Neuronal stem cell (in vitro differentiated cells): Measurements from ENCODE around the gene UBL7.

ENCODE experiments used
- DNase-seq: peaks from one replicate; pipeline ENCODE4 v3.0.0-alpha.2; 2013; ENCODE audit warnings: low spot score
- H2AFZ ChIP-seq: one replicate; pipeline ENCODE4 v1.6.1; 2013; ENCODE audit warnings: mild to moderate bottlenecking, low read length, inconsistent platforms
- H2AK5ac ChIP-seq: 2 replicates; pipeline ENCODE4 v1.6.1; 2013; ENCODE audit warnings: low read depth, mild to moderate bottlenecking, inconsistent platforms, low read length, moderate library complexity, mixed read lengths
- H2BK120ac ChIP-seq: 2 replicates; pipeline ENCODE4 v1.6.1; 2013; ENCODE audit warnings: low read depth, mild to moderate bottlenecking, inconsistent platforms, low read length, moderate library complexity, mixed read lengths
- H2BK12ac ChIP-seq: one replicate; pipeline ENCODE4 v1.6.1; 2013; ENCODE audit warnings: low read length, inconsistent platforms
- H2BK15ac ChIP-seq: 2 replicates; pipeline ENCODE4 v1.6.1; 2013; ENCODE audit warnings: mild to moderate bottlenecking, low read length, inconsistent platforms, mixed read lengths
- H2BK5ac ChIP-seq: one replicate; pipeline ENCODE4 v1.6.1; 2013; ENCODE audit warnings: inconsistent platforms, mild to moderate bottlenecking, low read length, moderate library complexity
- H3K14ac ChIP-seq: one replicate; pipeline ENCODE4 v1.6.1; 2013; ENCODE audit warnings: low read length, inconsistent platforms
- H3K18ac ChIP-seq: 2 replicates; pipeline ENCODE4 v1.6.1; 2013; ENCODE audit warnings: low read length, inconsistent platforms
- H3K23ac ChIP-seq: 2 replicates; pipeline ENCODE4 v1.6.1; 2013; ENCODE audit warnings: low read depth, mild to moderate bottlenecking, mixed read lengths, low read length, inconsistent platforms; ENCODE audit not compliant: poor library complexity
- H3K27ac ChIP-seq: replicated peaks from 3 replicates; pipeline ENCODE4 v1.5.1; 2013; ENCODE audit warnings: low read length, inconsistent platforms
- H3K27me3 ChIP-seq, 3 experiments: 2 replicates each; pipeline ENCODE4 v1.6.1; 2013; ENCODE audit warnings: low read length in 3 of 3, mild to moderate bottlenecking in 2 of 3, inconsistent platforms in 1 of 3, low read depth in 1 of 3, mixed read lengths in 1 of 3, moderate library complexity in 1 of 3; ENCODE audit not compliant: control insufficient read depth in 3 of 3, insufficient read depth in 3 of 3
- H3K36me3 ChIP-seq, 2 donors: replicated peaks in 1 of 2; 2 replicates each; pipeline ENCODE4 v1.6.1; 2013; ENCODE audit warnings: low read length in 2 of 2; ENCODE audit not compliant: control insufficient read depth in 2 of 2, insufficient read depth in 2 of 2
- H3K4ac ChIP-seq: 2 replicates; pipeline ENCODE4 v1.6.1; 2013; ENCODE audit warnings: inconsistent platforms, mild to moderate bottlenecking, low read length, moderate library complexity
- H3K4me1 ChIP-seq, 2 donors: 1 replicate in 1 of 2; 2 replicates in 1 of 2; pipeline ENCODE4 v1.6.1; 2013; ENCODE audit warnings: low read length in 2 of 2, low read depth in 1 of 2; ENCODE audit not compliant: control insufficient read depth in 2 of 2, insufficient read depth in 1 of 2
- H3K4me2 ChIP-seq: one replicate; pipeline ENCODE4 v1.6.1; 2013; ENCODE audit warnings: mild to moderate bottlenecking, low read length, inconsistent platforms; ENCODE audit not compliant: insufficient read depth, poor library complexity, severe bottlenecking
- H3K4me3 ChIP-seq, 2 donors: 2 replicates each; pipeline ENCODE4 v1.5.1; 2013; ENCODE audit warnings: low read length in 2 of 2, mild to moderate bottlenecking in 2 of 2, inconsistent platforms in 1 of 2, moderate library complexity in 1 of 2
- H3K79me1 ChIP-seq: one replicate; pipeline ENCODE4 v1.6.1; 2013; ENCODE audit warnings: low read depth, mild to moderate bottlenecking, inconsistent platforms, low read length, moderate library complexity
- H3K9ac ChIP-seq: one replicate; pipeline ENCODE4 v1.6.1; 2013; ENCODE audit warnings: mild to moderate bottlenecking, low read depth, low read length, inconsistent platforms; ENCODE audit not compliant: poor library complexity
- H3K9me3 ChIP-seq, 2 donors: replicated peaks in 1 of 2; 2 replicates each; pipeline versions ENCODE3 to v1.6.1; 2013; ENCODE audit warnings: low read length in 2 of 2, mild to moderate bottlenecking in 2 of 2, inconsistent platforms in 1 of 2, low read depth in 1 of 2, mixed read lengths in 1 of 2, moderate library complexity in 1 of 2; ENCODE audit not compliant: control insufficient read depth in 2 of 2, insufficient read depth in 1 of 2
- H4K8ac ChIP-seq: one replicate; pipeline ENCODE4 v1.6.1; 2013; ENCODE audit warnings: low read depth, mild to moderate bottlenecking, inconsistent platforms, low read length, moderate library complexity
- H4K91ac ChIP-seq: one replicate; pipeline ENCODE4 v1.6.1; 2013; ENCODE audit warnings: low read length, low read depth, mild to moderate bottlenecking, inconsistent platforms; ENCODE audit not compliant: poor library complexity
- WGBS, 2 donors: extraction: QIAGEN DNeasy Blood & Tissue Kit; methylation state at CpG; one replicate each; pipeline ENCODE4 v1.1.7; 2013; ENCODE audit warnings: missing lambda C conversion rate in 2 of 2, mixed read lengths in 1 of 2; ENCODE audit not compliant: insufficient read length in 2 of 2, insufficient replicate concordance in 1 of 2; ENCODE audit errors: extremely low coverage in 2 of 2; 5-methylcytosine and 5-hydroxymethylcytosine counted together

The UBL7 gene

GRCh38 chr15:74411686-74412085 is 49.3 kb downstream of the UBL7 start:
- Histone ChIP-seq H2BK15ac (no peak overlapping the region), H3K9me3 (no peaks in the 10 kb centered on the region), H3K4me3 (peak overlapping the region in 1 of 2 donors; percentile 5), H4K91ac (no peak overlapping the region), H3K4ac (no peak overlapping the region), H2AFZ (no peak overlapping the region), H3K18ac (peak overlapping the region; percentile 44), H3K79me1 (no peaks in the 10 kb centered on the region), H2BK120ac (no peak overlapping the region), H3K23ac (no peak overlapping the region), H3K4me2 (no peak overlapping the region), H3K36me3 (peaks cover 13 to 19% of the 10 kb centered on the region in 2 donors), H4K8ac (no peak overlapping the region), H2AK5ac (peak overlapping the region; percentile 13), H3K27ac (no peak overlapping the region), H3K27me3 (no peaks in the 10 kb centered on the region), H2BK5ac (no peak overlapping the region), H3K4me1 (peaks cover 13 to 15% of the 10 kb centered on the region in 2 donors), H3K9ac (peak overlapping the region; percentile 30), H2BK12ac (no peak overlapping the region), H3K14ac (peak overlapping the region; percentile 6)
- no peak for DNase-seq
- no CpG with 5 or more reads among the region's 12 CpGs for WGBS, 2 donors

DNA sequence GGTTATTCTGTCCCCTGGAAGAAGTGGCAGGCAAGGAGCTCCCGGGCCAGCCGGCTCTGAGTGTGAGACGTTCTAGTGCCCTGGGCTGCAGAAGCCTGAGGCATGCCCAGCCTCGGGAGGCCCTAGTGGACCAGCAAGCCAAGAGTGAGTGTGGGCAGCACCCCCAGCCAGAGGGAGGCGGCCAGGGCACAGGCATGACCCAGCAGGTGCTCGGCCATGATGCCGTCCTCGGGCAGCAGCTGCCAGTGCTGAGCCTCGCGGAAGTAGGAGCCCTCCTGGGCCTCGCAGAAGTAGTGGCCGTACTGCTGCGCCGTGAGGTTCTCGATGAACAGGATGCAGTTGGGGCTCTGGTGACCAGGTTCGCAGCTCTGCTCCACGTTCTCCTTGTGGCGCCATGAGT is 50.5 kb downstream of the UBL7 start:
- Histone ChIP-seq H3K79me1 (no peaks in the 10 kb centered on the region), H3K4me1 (peaks cover 15 to 17% of the 10 kb centered on the region in 2 donors), H4K91ac (no peak overlapping the region), H3K36me3 (peaks cover 3 to 9% of the 10 kb centered on the region in 2 donors), H3K23ac (peak overlapping the region; percentile 56), H3K9me3 (no peaks in the 10 kb centered on the region), H3K27ac (no peak overlapping the region), H3K9ac (no peak overlapping the region), H2BK12ac (no peak overlapping the region), H2BK120ac (no peak overlapping the region), H3K4ac (no peak overlapping the region), H3K27me3 (no peaks in the 10 kb centered on the region), H3K14ac (no peak overlapping the region), H4K8ac (no peak overlapping the region), H3K4me2 (no peak overlapping the region), H3K18ac (no peak overlapping the region), H2AFZ (no peak overlapping the region), H2BK15ac (no peak overlapping the region), H2AK5ac (no peak overlapping the region), H3K4me3 (no peak overlapping the region), H2BK5ac (no peak overlapping the region)
- no peak for DNase-seq
- WGBS, 2 donors, result no CpG with 5 or more reads among the region's 18 CpGs

- H2BK120ac ChIP-seq, result no peak overlapping the region
- peaks cover 15 to 17% of the 10 kb centered on the region in 2 donors for H3K4me1 ChIP-seq
- H3K4ac ChIP-seq, result no peak overlapping the region
- no peak overlapping the region for H3K14ac ChIP-seq
- no peaks in the 10 kb centered on the region for H3K9me3 ChIP-seq
- H3K27ac ChIP-seq, result no peak overlapping the region
- no peak for DNase-seq
- no peak overlapping the region for H2BK15ac ChIP-seq
- no peaks in the 10 kb centered on the region for H3K79me1 ChIP-seq
- H3K4me2 ChIP-seq, result no peak overlapping the region
- H2AFZ ChIP-seq, result no peak overlapping the region
- WGBS, 2 donors, result no CpG with 5 or more reads among the region's 7 CpGs
- no peak overlapping the region for H3K4me3 ChIP-seq
- no peak overlapping the region for H4K91ac ChIP-seq
- H3K23ac ChIP-seq, result no peak overlapping the region
- no peak overlapping the region for H3K9ac ChIP-seq
- peaks cover 0 to 4% of the 10 kb centered on the region in 2 donors for H3K36me3 ChIP-seq
- H2AK5ac ChIP-seq, result no peak overlapping the region
- no peak overlapping the region for H2BK5ac ChIP-seq
- H3K18ac ChIP-seq, result no peak overlapping the region
- no peak overlapping the region for H2BK12ac ChIP-seq
- H3K27me3 ChIP-seq, result no peaks in the 10 kb centered on the region
- no peak overlapping the region for H4K8ac ChIP-seq
These were observed 51.7 kb downstream of the UBL7 start for GRCh38 chr15:74409225-74409624.

DNA sequence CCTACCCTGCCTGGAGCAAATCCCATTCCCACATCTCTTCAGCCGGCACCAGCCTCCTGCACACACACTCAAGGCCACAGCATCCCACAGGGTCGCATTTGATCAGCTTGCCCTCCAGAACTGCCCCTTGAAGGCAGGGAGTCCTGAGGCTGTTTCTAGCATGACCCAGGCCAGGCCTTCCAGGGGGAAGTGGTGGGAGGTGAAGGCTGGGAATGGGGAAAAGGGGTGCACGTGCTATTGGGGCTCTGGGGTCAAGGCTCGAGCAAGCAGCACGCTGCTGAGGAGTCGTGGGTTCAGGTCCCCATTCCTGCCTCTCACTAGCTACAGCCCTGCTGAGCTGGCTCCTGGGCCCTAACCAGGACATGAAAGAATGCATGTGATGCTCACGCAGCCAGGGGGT is 52.1 kb downstream of the UBL7 start:
- no peak overlapping the region for H2BK15ac ChIP-seq
- peak overlapping the region; percentile 15 for H3K14ac ChIP-seq
- H3K9me3 ChIP-seq, result no peaks in the 10 kb centered on the region
- no peak overlapping the region for H3K23ac ChIP-seq
- no peak overlapping the region for H4K8ac ChIP-seq
- no peak overlapping the region for H3K4ac ChIP-seq
- H4K91ac ChIP-seq, result no peak overlapping the region
- H3K36me3 ChIP-seq, result peaks cover 0 to 4% of the 10 kb centered on the region in 2 donors
- no peak overlapping the region for H2AFZ ChIP-seq
- peak overlapping the region; percentile 50 for H3K9ac ChIP-seq
- H3K4me2 ChIP-seq, result no peak overlapping the region
- H3K27me3 ChIP-seq, result no peaks in the 10 kb centered on the region
- H3K4me3 ChIP-seq, result no peak overlapping the region
- H3K27ac ChIP-seq, result no peak overlapping the region
- H2BK12ac ChIP-seq, result peak overlapping the region; percentile 44
- H2BK5ac ChIP-seq, result no peak overlapping the region
- peaks cover 16 to 17% of the 10 kb centered on the region in 2 donors for H3K4me1 ChIP-seq
- H3K18ac ChIP-seq, result peak overlapping the region; percentile 50
- no peak for DNase-seq
- H3K79me1 ChIP-seq, result no peaks in the 10 kb centered on the region
- H2BK120ac ChIP-seq, result no peak overlapping the region
- H2AK5ac ChIP-seq, result no peak overlapping the region
- WGBS, 2 donors, result no CpG with 5 or more reads among the region's 7 CpGs
